Esophagus (tissue), 2 donors: ENCODE measurements around the gene ATP6V1D. TPM values are rescaled to one million over a fixed set of nuclear protein-coding genes. Genes with fewer than 3 reads are reported as not detected.
"Not testable (repeated sequence)": the region's sequence is repeated elsewhere in the genome, so short reads cannot be mapped to it uniquely, and the experiment has no call there.

Source experiments
- H3K27ac ChIP-seq, 2 donors: one replicate each; pipeline ENCODE4 v1.5.1; 2013; ENCODE audit warnings: low read depth in 2 of 2, mild to moderate bottlenecking in 2 of 2, inconsistent platforms in 1 of 2, low read length in 1 of 2, moderate library complexity in 1 of 2
- H3K27me3 ChIP-seq, 2 donors: one replicate each; pipeline ENCODE4 v1.6.1; 2013; ENCODE audit warnings: low read length in 2 of 2, control low read depth in 1 of 2, mild to moderate bottlenecking in 1 of 2; ENCODE audit not compliant: insufficient read depth in 2 of 2, control insufficient read depth in 1 of 2
- H3K36me3 ChIP-seq, 2 donors: one replicate each; pipeline ENCODE4 v1.6.1; 2013; ENCODE audit warnings: low read length in 1 of 2; ENCODE audit not compliant: control insufficient read depth in 2 of 2, insufficient read depth in 2 of 2
- H3K4me1 ChIP-seq, 2 donors: one replicate each; pipeline ENCODE4 v1.6.1; 2013; ENCODE audit warnings: low read length in 1 of 2; ENCODE audit not compliant: control insufficient read depth in 2 of 2, insufficient read depth in 2 of 2
- H3K4me3 ChIP-seq, 2 donors: one replicate each; pipeline ENCODE4 v1.5.1; 2013; ENCODE audit warnings: low read length in 2 of 2, mild to moderate bottlenecking in 2 of 2, low read depth in 1 of 2, moderate library complexity in 1 of 2
- H3K9me3 ChIP-seq, 2 donors: one replicate each; pipeline ENCODE4 v1.6.1; 2013; ENCODE audit warnings: mild to moderate bottlenecking in 2 of 2, low read depth in 1 of 2, low read length in 1 of 2, moderate library complexity in 1 of 2; ENCODE audit not compliant: control insufficient read depth in 2 of 2, insufficient read depth in 1 of 2
- WGBS, 2 donors: extraction: QIAGEN DNeasy Blood & Tissue Kit; methylation state at CpG; one replicate each; pipeline ENCODE4 v1.1.7; 2013; 5-methylcytosine and 5-hydroxymethylcytosine counted together
- polyA plus RNA-seq, 2 donors: library from polyadenylated mRNA; stranded (reverse); fragments of 200-250 nt; gene quantifications; one replicate each; pipeline ENCODE4 v1.2.3, GENCODE V29; 2013
- donor health status: healthy with polysubstance abuse.
- donor health status: Bipolar disorder and iron deficiency.

Gene ATP6V1D
- 100 to 1,000 TPM in 1 of 2 donors, 10 to 100 TPM in 1; 74.5 to 114 TPM for polyA plus RNA-seq

DNA sequence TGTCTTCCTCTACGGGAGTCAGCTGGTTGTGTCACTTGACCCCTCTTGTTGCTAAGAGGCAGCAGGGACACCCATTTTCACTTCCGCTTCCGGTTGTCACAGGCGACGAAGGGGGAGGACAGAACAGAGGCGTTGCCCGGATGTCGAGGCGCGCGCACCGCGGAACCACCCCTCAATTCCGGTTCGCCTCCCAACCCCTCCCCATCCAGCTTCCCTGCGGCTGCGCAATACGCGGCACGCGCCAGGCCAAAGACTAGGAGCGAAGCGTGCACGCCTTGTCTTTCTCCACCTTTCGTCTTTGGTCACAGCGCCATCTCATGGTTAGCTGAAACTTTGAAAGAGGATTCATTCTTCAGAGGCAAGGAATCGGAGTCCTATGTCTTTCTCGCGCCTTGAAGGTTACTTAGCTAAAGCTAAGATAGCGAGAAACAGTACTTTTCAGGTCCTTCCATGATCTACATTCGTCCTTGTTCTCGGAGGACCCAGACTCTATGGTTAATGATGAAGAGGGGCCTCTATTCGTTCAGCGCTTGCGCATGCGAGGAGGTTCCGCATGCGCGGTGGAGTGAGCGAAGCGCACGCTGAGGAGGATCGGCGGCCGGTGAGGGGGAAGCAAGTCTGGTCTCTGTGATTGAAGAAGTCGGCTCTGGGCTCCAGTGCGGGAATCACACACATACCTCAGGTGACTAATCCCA is at the start of gene ATP6V1D, which contains the start of gene EIF2S1:
ATP6V1D (minus strand) TSS at position 30 of the 695 bp plus-strand sequence. CDS start 106 bp downstream, outside the sequence.
EIF2S1 (plus strand) TSS at position 554 of the 695 bp plus-strand sequence. CDS start 4,440 bp downstream, outside the sequence.
- peak within 1 kb of the TSS; percentile 94 to 99 for H3K4me3 ChIP-seq
- 0% methylated on average over 47 of the region's 47 CpGs for WGBS, 2 donors
- H3K36me3 ChIP-seq = no peaks in the 10 kb centered on the region
- H3K27ac ChIP-seq = peak within 1 kb of the TSS; percentile 89 to 94
- H3K27me3 ChIP-seq = no peaks in the 10 kb centered on the region
- no peaks in the 10 kb centered on the region for H3K4me1 ChIP-seq
- no peaks in the 10 kb centered on the region for H3K9me3 ChIP-seq

DNA sequence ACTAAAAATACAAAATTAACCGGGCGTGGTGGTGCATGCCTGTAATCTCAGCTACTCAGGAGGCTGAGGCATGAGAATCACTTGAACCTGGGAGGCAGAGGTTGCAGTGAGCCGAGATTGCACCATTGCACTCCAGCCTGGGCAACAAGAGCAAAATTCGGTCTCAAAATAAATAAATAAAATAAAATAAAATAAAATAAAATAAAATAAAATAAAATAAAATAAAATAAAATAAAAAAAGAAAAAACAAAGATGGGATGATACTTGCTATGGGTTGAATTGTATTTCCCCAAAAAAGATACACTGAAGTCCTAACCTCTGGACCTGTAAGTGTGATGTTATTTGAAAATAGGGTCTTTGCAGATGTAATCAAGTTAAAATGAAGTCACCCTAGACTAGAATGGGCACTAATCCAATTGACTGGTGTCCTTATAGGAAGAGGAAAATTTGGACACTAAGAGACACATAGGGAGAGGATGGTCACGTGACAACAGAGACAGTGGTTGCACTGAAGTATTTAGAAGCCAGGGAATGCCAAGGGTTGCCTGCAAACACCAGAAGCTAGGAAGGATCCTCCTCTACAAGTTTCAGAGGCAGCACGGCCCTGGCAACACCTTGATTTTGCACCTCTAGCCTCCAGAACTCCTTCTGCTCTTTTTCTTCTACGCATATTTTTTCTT is 48.7 kb upstream of the ATP6V1D start:
- H3K4me3 ChIP-seq, H3K9me3 ChIP-seq, H3K4me1 ChIP-seq, H3K27me3 ChIP-seq, H3K36me3 ChIP-seq, H3K27ac ChIP-seq: not testable (repeated sequence)
- WGBS, 2 donors = 83 to 84% methylated on average over 7 of the region's 7 CpGs

DNA sequence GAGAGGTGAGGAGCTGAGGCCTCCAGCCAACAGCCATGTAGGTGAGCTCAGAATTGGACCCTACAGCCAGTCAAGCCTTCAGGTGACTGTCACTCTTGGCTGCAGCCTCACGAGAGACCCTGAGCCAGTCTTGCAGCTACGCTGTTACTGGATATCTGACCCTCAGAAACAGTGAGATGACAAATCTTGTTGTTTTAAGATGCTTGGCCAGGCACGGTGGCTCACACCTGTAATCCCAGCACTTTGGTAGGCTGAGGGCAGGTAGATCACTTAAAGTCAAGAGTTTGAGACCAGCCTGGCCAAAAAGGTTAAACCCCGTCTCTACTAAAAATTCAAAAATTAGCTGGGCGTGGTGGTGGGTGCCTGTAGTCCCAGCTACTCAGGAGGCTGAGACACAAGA is 46.2 kb upstream of the ATP6V1D start:
- Histone ChIP-seq H3K4me1 (peaks cover 0 to 5% of the 10 kb centered on the region in 2 donors), H3K36me3 (no peaks in the 10 kb centered on the region), H3K4me3 (no peak overlapping the region), H3K27ac (no peak overlapping the region), H3K27me3 (no peaks in the 10 kb centered on the region), H3K9me3 (no peaks in the 10 kb centered on the region)
- WGBS, 2 donors = 95 to 97% methylated on average over 5 of the region's 5 CpGs

DNA sequence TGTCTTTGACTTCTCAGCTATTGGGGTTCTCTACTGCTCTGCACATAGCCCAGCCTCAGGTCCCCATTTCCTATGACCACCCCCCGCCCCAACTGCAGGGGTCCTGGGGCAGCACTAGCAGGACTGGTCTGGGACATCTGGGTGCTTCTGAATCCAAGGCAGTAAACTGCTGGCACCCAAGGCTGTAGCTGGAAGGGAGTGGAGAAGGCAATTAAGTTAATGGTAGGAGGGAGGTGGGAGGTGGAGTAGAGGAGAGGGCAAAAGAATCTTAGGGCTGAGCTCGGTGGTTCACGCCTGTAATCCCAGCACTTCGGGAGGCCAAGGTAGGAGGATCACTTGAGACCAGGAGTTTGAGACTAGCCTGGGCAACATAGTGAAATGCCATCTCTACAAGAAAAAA is 40.8 kb upstream of the ATP6V1D start:
- peaks cover 0 to 3% of the 10 kb centered on the region in 2 donors for H3K36me3 ChIP-seq
- no peaks in the 10 kb centered on the region for H3K4me1 ChIP-seq
- WGBS, 2 donors = 81 to 91% methylated on average over 4 of the region's 4 CpGs
- no peak overlapping the region for H3K4me3 ChIP-seq
- H3K27me3 ChIP-seq = no peaks in the 10 kb centered on the region
- H3K27ac ChIP-seq = no peak overlapping the region
- no peaks in the 10 kb centered on the region for H3K9me3 ChIP-seq

DNA sequence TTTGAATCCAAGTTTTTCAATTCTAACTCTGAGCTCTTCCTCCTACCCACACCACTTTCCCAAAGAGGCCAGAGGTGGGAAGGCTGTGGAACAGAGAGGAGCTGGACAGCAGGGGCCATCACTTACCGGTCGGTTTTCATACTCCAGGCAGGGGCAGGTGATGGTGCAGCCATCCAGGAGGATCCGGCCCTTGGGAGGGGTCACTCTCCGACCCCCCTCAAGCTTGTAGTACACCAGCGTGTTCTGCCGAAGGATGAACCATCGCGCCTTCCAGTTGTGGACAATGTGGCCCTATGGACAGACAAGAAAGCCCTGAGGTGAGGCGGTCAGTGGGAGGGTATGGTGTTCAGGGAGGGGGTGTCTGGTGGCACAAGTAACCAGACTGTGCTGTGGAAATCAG is 37.9 kb upstream of the ATP6V1D start:
- Histone ChIP-seq H3K27me3 (no peaks in the 10 kb centered on the region), H3K36me3 (peaks cover 0 to 3% of the 10 kb centered on the region in 2 donors)
- WGBS, 2 donors = 93 to 95% methylated on average over 9 of the region's 9 CpGs

DNA sequence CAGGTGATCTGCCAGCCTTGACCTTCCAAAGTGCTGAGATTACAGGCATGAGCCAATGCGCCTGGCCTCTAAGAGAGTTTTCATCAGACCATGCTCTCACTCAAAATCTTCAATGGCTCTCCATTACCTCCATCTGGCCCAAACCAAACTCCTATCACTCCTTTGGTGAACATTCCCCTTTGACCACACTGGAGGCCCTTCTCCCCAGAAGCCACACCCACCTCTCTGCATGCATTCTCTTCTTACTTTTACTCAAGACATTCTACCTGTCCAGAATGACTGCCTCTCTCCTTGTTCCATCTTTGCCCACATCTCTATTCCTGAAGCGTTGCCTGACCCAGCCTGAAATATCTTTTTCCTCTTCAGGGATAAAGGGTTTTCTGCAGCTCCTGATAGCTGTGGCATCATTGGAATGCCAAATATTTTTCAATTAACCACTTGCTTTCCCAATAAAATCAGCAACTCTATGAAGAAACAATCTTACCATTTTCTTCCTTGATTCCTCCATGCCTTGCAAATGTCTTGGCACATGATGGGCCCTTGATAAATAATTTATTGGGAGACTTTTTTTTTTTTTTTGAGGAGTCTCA is 36.9 kb upstream of the ATP6V1D start:
- no peak overlapping the region for H3K27ac ChIP-seq
- 72 to 88% methylated on average over 2 of the region's 2 CpGs for WGBS, 2 donors
- peaks cover 0 to 3% of the 10 kb centered on the region in 2 donors for H3K36me3 ChIP-seq
- H3K4me1 ChIP-seq = peaks cover 0 to 3% of the 10 kb centered on the region in 2 donors
- H3K9me3 ChIP-seq = no peaks in the 10 kb centered on the region
- no peak overlapping the region for H3K4me3 ChIP-seq
- no peaks in the 10 kb centered on the region for H3K27me3 ChIP-seq

More for the DNA sequence above, 37.9 kb upstream of the ATP6V1D start:
- Histone ChIP-seq H3K9me3 (no peaks in the 10 kb centered on the region), H3K4me1 (peaks cover 0 to 1% of the 10 kb centered on the region in 2 donors), H3K4me3 (no peak overlapping the region), H3K27ac (no peak overlapping the region)

DNA sequence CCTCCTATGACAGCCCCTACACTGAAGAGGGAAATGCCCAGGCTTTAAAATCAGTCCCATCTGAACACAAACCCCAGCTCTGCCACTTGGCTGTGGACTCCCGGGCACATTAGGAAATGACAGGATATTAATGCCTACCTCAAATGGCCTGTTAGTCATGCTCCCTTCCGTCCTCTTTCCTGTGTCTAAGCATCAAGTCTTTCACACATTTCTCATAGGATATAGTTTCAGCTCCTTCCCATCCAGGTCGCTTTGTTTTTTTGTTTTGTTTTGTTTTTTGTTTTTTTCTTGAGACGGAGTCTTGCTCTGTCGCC is 36.2 kb upstream of the ATP6V1D start:
- 83 to 87% methylated on average over 5 of the region's 5 CpGs for WGBS, 2 donors
- H3K36me3 ChIP-seq = peaks cover 0 to 3% of the 10 kb centered on the region in 2 donors
- H3K9me3 ChIP-seq = no peaks in the 10 kb centered on the region
- no peak overlapping the region for H3K4me3 ChIP-seq
- no peaks in the 10 kb centered on the region for H3K27me3 ChIP-seq
- H3K4me1 ChIP-seq = peaks cover 0 to 4% of the 10 kb centered on the region in 2 donors
- no peak overlapping the region for H3K27ac ChIP-seq

DNA sequence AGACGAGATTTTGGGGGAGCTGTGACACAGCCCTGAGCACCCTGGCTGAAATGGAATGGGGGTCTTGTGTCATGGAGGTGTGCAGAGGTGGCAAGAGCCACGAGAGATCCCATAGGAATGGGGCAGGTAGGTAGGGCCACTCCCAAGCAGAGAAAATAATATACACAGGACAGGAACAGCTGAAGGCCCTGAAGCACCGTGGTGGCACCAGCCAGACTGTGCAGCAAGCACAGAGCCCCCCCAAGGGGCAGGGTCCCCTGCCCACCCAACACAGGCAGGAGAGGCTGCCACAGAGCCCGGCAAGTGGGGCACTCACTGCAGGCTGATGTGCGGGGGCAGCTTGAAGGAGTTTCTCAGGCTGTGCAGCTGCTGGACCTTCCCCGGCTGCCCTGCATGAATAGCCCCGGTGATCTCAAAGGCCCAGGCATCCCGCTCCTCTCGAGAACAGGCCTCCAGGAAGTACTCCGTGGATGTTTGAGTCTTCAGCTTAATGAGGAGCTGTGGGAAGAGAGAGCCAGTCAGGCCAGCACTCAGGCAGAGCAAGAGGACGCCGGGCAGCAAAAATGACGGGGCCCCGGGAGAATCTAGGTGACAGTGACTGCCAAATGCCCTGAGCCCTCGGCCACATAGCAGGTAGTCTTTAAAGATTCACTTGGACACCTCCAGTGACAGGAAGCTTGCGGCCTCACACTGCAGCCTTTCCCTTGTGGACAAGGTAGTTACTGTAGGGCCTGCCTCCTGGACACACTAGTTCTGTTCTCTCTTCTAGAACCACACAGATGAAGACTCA is 35.7 kb upstream of the ATP6V1D start:
- peaks cover 0 to 5% of the 10 kb centered on the region in 2 donors for H3K4me1 ChIP-seq
- H3K4me3 ChIP-seq = no peak overlapping the region
- WGBS, 2 donors = 82 to 84% methylated on average over 16 of the region's 16 CpGs
- H3K36me3 ChIP-seq = peaks cover 0 to 5% of the 10 kb centered on the region in 2 donors
- H3K27ac ChIP-seq = no peak overlapping the region
- H3K27me3 ChIP-seq = no peaks in the 10 kb centered on the region
- no peaks in the 10 kb centered on the region for H3K9me3 ChIP-seq

DNA sequence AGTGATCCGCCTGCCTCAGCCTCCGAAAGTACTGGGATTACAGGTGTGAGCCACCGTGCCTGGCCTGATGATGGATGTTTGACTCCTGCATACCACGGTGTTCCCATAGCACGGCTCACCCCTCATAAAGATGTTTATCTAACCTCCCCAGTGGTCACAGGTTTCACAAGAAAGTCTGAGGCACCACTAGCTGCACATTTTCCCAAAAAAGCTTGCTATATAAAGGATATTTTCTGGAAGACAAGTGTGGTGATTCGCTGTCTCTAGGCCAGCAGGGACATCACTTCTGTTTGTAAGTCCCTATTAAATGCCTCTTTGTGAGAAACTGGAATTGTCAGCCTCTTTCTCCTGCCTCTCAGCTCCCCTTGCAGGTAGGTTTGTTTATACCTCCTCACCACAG is 34.1 kb upstream of the ATP6V1D start:
- Histone ChIP-seq H3K36me3 (peaks cover 0 to 5% of the 10 kb centered on the region in 2 donors), H3K4me3 (no peak overlapping the region), H3K4me1 (peaks cover 0 to 5% of the 10 kb centered on the region in 2 donors), H3K27me3 (no peaks in the 10 kb centered on the region), H3K27ac (no peak overlapping the region), H3K9me3 (no peaks in the 10 kb centered on the region)
- 72 to 73% methylated on average over 6 of the region's 6 CpGs for WGBS, 2 donors
